ENCODE measurements around the gene PRKN. TPM values are rescaled to one million over a fixed set of nuclear protein-coding genes. Genes with fewer than 3 reads are reported as not detected.

The PRKN gene
- polyA plus RNA-seq, 1 donor from 2014 or later = 1.2 TPM

- no peaks in the 10 kb centered on the region for H3K79me2 ChIP-seq (replicated peaks; ENCODE audit: insufficient read depth, low read length)
- H4K20me1 ChIP-seq (ENCODE audit: insufficient read depth) = no peaks in the 10 kb centered on the region
- H3K4me3 ChIP-seq (ENCODE audit: low read length) = no peak overlapping the region
- no peaks in the 10 kb centered on the region for H3K9me2 ChIP-seq (ENCODE audit: insufficient read depth, low read length)
- no peaks in the 10 kb centered on the region for H3K9me3 ChIP-seq (ENCODE audit: low read length)
- H3K36me3 ChIP-seq (ENCODE audit: insufficient read depth, low read length) = no peaks in the 10 kb centered on the region
- H3K27me3 ChIP-seq (ENCODE audit: insufficient read depth, low read depth, low read length) = no peaks in the 10 kb centered on the region
- no peak overlapping the region for H2AFZ ChIP-seq (ENCODE audit: low read depth, low read length)
- TF ChIP-seq RAD21 (conservative IDR thresholded peaks at IDR 0.05) = no peak
- TF ChIP-seq EP300 (conservative IDR thresholded peaks at IDR 0.05; ENCODE audit: poor library complexity, severe bottlenecking) = no peak
- TF ChIP-seq EZH2 (IDR thresholded peaks at IDR 0.05; ENCODE audit: borderline replicate concordance, insufficient read depth, low read length, poor library complexity, severe bottlenecking) = no peak
- TF ChIP-seq TAF1 (IDR thresholded peaks at IDR 0.05; ENCODE audit: low read depth) = no peak
- no peak for TF ChIP-seq POLR2AphosphoS5 (IDR thresholded peaks at IDR 0.05)
- no peak for TF ChIP-seq REST (IDR thresholded peaks at IDR 0.05; ENCODE audit: borderline replicate concordance)
- TF ChIP-seq SMC3 (conservative IDR thresholded peaks at IDR 0.05; ENCODE audit: poor library complexity) = no peak
- TF ChIP-seq CTCF (IDR thresholded peaks at IDR 0.05; ENCODE audit: poor library complexity, severe bottlenecking) = no peak
- no peak for TF ChIP-seq MXI1 (conservative IDR thresholded peaks at IDR 0.05; ENCODE audit: poor library complexity, severe bottlenecking)
- H3K4me2 ChIP-seq (ENCODE audit: low read length) = no peak overlapping the region
- no peak overlapping the region for H3K27ac ChIP-seq (ENCODE audit: low read length)
- no peak overlapping the region for H3K9ac ChIP-seq (ENCODE audit: low read length)
- no peaks in the 10 kb centered on the region for H3F3A ChIP-seq (ENCODE audit: insufficient read depth, low read length, poor library complexity, severe bottlenecking)
Measured at GRCh38 chr6:161480421-161481155, 1247.0 kb downstream of the PRKN start.

GRCh38 chr6:161479376-161479775, 1248.2 kb downstream of the PRKN start:
- Histone ChIP-seq H3K9me2 (ENCODE audit: insufficient read depth, low read length) (no peaks in the 10 kb centered on the region), H3K9me3 (ENCODE audit: low read length) (no peaks in the 10 kb centered on the region), H3F3A (ENCODE audit: insufficient read depth, low read length, poor library complexity, severe bottlenecking) (no peaks in the 10 kb centered on the region), H3K27ac (ENCODE audit: low read length) (no peak overlapping the region), H3K27me3 (ENCODE audit: insufficient read depth, low read depth, low read length) (no peaks in the 10 kb centered on the region), H3K9ac (ENCODE audit: low read length) (no peak overlapping the region), H2AFZ (ENCODE audit: low read depth, low read length) (no peak overlapping the region), H3K79me2 (replicated peaks; ENCODE audit: insufficient read depth, low read length) (no peaks in the 10 kb centered on the region), H3K36me3 (ENCODE audit: insufficient read depth, low read length) (no peaks in the 10 kb centered on the region), H3K4me3 (ENCODE audit: low read length) (no peak overlapping the region), H3K4me2 (ENCODE audit: low read length) (no peak overlapping the region), H4K20me1 (ENCODE audit: insufficient read depth) (no peaks in the 10 kb centered on the region)
- no peak for TF ChIP-seq CTCF (IDR thresholded peaks at IDR 0.05; ENCODE audit: poor library complexity, severe bottlenecking)
- no peak for TF ChIP-seq TAF1 (IDR thresholded peaks at IDR 0.05; ENCODE audit: low read depth)
- no peak for TF ChIP-seq SMC3 (conservative IDR thresholded peaks at IDR 0.05; ENCODE audit: poor library complexity)
- TF ChIP-seq REST (IDR thresholded peaks at IDR 0.05; ENCODE audit: borderline replicate concordance) = no peak
- no peak for TF ChIP-seq EP300 (conservative IDR thresholded peaks at IDR 0.05; ENCODE audit: poor library complexity, severe bottlenecking)
- no peak for TF ChIP-seq EZH2 (IDR thresholded peaks at IDR 0.05; ENCODE audit: borderline replicate concordance, insufficient read depth, low read length, poor library complexity, severe bottlenecking)
- no peak for TF ChIP-seq RAD21 (conservative IDR thresholded peaks at IDR 0.05)
- TF ChIP-seq POLR2AphosphoS5 (IDR thresholded peaks at IDR 0.05) = no peak

All from neural cell (in vitro differentiated cells).